Fibroblast of lung (primary cell): ENCODE measurements around the gene NFS1.

ENCODE experiments used
- EZH2 ChIP-seq: IDR thresholded peaks from 2 replicates; pipeline ENCODE4 v1.5.1; 2012; ENCODE audit warnings: low read length, control low read depth, mild to moderate bottlenecking; ENCODE audit errors: missing control alignments
- TF ChIP-seq, protein P1 (sequence below), 2 donors: IDR thresholded peaks in 1 of 2; conservative IDR thresholded peaks in 1 of 2; 1 replicate in 1 of 2; 2 replicates in 1 of 2; pipeline ENCODE4 v1.5.1; 2011 to 2012; ENCODE audit warnings: low read length in 2 of 2, control low read depth in 1 of 2, inconsistent platforms in 1 of 2, low read depth in 1 of 2, mild to moderate bottlenecking in 1 of 2

DNA sequence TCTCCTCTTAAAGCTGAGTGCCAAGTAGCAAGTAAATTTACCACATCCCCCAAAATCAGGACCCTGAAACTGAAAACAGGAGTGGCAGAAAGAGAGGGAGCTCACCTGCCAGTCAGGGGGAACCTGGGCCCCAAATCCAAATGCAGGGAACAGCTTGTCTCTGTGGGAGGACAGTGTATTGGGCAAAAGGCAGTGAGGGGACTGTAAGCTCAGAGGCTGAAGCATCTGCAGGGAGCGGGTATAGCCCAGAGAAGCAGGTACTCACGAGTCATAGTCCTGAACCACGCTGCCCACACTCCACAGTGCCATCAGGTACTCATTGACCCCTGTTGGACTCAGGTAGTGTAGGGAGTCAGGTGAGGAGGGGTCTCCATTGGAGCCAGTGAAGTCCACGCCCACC is 68.5 kb downstream of the NFS1 start:
- TF ChIP-seq, protein P1, sequence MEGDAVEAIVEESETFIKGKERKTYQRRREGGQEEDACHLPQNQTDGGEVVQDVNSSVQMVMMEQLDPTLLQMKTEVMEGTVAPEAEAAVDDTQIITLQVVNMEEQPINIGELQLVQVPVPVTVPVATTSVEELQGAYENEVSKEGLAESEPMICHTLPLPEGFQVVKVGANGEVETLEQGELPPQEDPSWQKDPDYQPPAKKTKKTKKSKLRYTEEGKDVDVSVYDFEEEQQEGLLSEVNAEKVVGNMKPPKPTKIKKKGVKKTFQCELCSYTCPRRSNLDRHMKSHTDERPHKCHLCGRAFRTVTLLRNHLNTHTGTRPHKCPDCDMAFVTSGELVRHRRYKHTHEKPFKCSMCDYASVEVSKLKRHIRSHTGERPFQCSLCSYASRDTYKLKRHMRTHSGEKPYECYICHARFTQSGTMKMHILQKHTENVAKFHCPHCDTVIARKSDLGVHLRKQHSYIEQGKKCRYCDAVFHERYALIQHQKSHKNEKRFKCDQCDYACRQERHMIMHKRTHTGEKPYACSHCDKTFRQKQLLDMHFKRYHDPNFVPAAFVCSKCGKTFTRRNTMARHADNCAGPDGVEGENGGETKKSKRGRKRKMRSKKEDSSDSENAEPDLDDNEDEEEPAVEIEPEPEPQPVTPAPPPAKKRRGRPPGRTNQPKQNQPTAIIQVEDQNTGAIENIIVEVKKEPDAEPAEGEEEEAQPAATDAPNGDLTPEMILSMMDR (conservative IDR thresholded peaks at IDR 0.05 in 1 of 2, IDR thresholded peaks at IDR 0.05 in 1 of 2; ENCODE audit: low read depth in 1 of 2, low read length in 2 of 2), result no peak
- no peak for TF ChIP-seq EZH2
